Heart left ventricle (tissue), 16 donors: ENCODE measurements around the gene PTN. TPM values are rescaled to one million over a fixed set of nuclear protein-coding genes. Genes with fewer than 3 reads are reported as not detected.

Experiments
- ATAC-seq, 4 donors: fragments of 200-7000 bp; cut with Tn5 transposase; one replicate each; pipeline ENCODE4 v1.9.1; 2020 to 2022; ENCODE audit warnings: moderate library complexity in 4 of 4, mild to moderate bottlenecking in 3 of 4, moderate number of reproducible peaks in 1 of 4
- DNase-seq, 5 donors: peaks; one replicate each; pipeline ENCODE4 v3.0.0-alpha.2; 2020
- H3K27ac ChIP-seq, 12 donors: fragments of 200-600 bp; sonication (generic) in 4 of 12; one replicate each; pipeline versions ENCODE4 v1.5.0 to v1.8.0; 2016 to 2022; ENCODE audit warnings: mild to moderate bottlenecking in 2 of 12
- H3K27me3 ChIP-seq, 9 donors: fragments of 200-600 bp; sonication (generic) in 2 of 9; one replicate each; pipeline versions ENCODE4 v1.5.1 to v1.8.0; 2016 to 2022; ENCODE audit warnings: mild to moderate bottlenecking in 3 of 9
- H3K36me3 ChIP-seq, 9 donors: fragments of 200-600 bp; sonication (generic) in 2 of 9; one replicate each; pipeline versions ENCODE4 v1.5.0 to v1.8.0; 2018 to 2022; ENCODE audit warnings: mild to moderate bottlenecking in 2 of 9
- H3K4me1 ChIP-seq, 12 donors: fragments of 200-600 bp; sonication (generic) in 4 of 12; one replicate each; pipeline versions ENCODE4 v1.5.0 to v1.8.0; 2016 to 2022; ENCODE audit warnings: mild to moderate bottlenecking in 3 of 12
- H3K4me3 ChIP-seq, 12 donors: fragments of 200-600 bp; sonication (generic) in 4 of 12; one replicate each; pipeline versions ENCODE4 v1.5.0 to v1.8.0; 2017 to 2022; ENCODE audit warnings: mild to moderate bottlenecking in 9 of 12, moderate library complexity in 4 of 12
- H3K9me3 ChIP-seq, 12 donors: fragments of 200-600 bp; sonication (generic) in 4 of 12; one replicate each; pipeline versions ENCODE4 v1.5.0 to v1.8.0; 2016 to 2022; ENCODE audit warnings: mild to moderate bottlenecking in 1 of 12
- POLR2A ChIP-seq, 2 donors: fragments of 450-650 bp; IDR thresholded peaks; one replicate each; pipeline ENCODE4 v1.6.1; 2017; ENCODE audit warnings: antibody characterized with exemption in 2 of 2, mild to moderate bottlenecking in 2 of 2, moderate library complexity in 2 of 2
- WGBS, 4 donors: extraction: QIAGEN DNeasy Blood & Tissue Kit in 2 of 4; methylation state at CpG; one replicate each; pipeline versions ENCODE4 v1.1.5 to v1.1.7; 2013 to 2018; 5-methylcytosine and 5-hydroxymethylcytosine counted together
- intact Hi-C, 10 donors: fragments of 100-400 bp; cut with DNase I; formaldehyde crosslinking; loops; one replicate each; pipeline versions ENCODE4 v1.11.1 to v1.14.2; 2022
- polyA plus RNA-seq, 2 donors: library from polyadenylated mRNA; stranded (reverse); fragments of 200-250 nt; gene quantifications; one replicate each; pipeline ENCODE4 v1.2.3, GENCODE V29; 2013
- total RNA-seq, 9 donors: library from RNA; depleted of rRNA in 2 of 9; stranded (reverse); fragments of >200 nt in 2 of 9; fragmentation: NEBNext Ultra II Directional in 3 of 9; extraction: Animal tissue kit (Norgen Biotek cat#: 25700) in 3 of 9; gene quantifications; one replicate each; pipeline versions ENCODE4 v1.1.0 to v1.2.4, GENCODE V29; 2016 to 2023
- TF ChIP-seq, protein P1 (sequence below), 12 donors: fragments of 200-600 bp; sonication (generic) in 4 of 12; IDR thresholded peaks; one replicate each; pipeline versions ENCODE4 v1.5.0 to v1.8.0; 2018 to 2022; ENCODE audit warnings: antibody characterized with exemption in 12 of 12, mild to moderate bottlenecking in 5 of 12
- donor health status: ischemic (EF 13 %, LVEDD 7.1; RV severe dilation, severe dysfunction).
- donor health status: healthy with polysubstance abuse.
- donor health status: DM: no; HTN: yes; CAD: no.
- donor health status: DM: no; HTN: no; CAD: no.
- donor health status: ischemic (EF 25% LVEDD 6.9; RV normal size, moderate dysfunction).
- donor health status: ischemic (EF 25% LVEDD 5.7; RV mildly dilated, moderate dysfunction).
- donor health status: healthy.
- donor health status: DM: yes; HTN: yes; CAD: no.
- donor health status: ischemic (EF 35%, LVEDD 5.7; RV mildly dilated, moderate dysfunction).
- donor health status: nonischemic (EF 11% LVEDD 7.7; RV severe dilation, severe dysfunction).
- donor health status: DM: yes; HTN: yes; CAD: no.
- donor health status: PGD.
- donor health status: ischemic (EF 29% LVEDD 5.4; RV normal size, mild dysfunction).
- donor health status: nonischemic (EF 23%, LVEDD 6.1; RV moderate dilation, normal function).

The PTN gene
- total and polyA plus RNA-seq, 11 donors, result 3.6 to 23.2 (median 12.8) TPM

DNA sequence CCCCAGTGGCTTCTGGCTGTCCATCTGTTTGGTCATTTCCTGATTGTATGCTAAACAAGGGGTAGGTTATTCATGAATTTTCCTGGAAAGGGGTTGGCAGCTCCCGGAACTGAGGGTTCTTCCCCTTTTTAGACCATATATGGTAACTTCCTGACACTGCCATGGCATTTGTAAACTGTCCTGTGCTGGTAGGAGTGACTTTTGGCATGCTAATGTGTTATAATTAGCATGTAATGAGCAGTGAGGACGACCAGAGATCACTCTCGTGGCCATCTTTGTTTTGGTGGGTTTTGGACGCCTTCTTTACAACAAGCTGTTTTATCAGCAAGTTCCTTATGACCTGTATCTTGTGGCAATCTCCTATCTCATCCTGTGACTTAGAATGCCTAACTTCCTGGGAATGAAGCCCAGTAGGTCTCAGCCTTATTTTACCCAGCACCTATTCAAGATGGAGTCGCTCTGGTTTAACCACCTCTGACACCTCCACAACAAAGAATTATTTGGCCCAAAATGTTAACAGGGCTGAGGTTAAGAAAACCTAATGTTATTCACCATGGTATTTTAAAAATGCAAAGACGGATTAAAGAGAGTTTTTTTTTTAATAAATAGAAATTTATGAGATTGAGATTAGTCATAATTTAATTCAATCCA, 2.4 kb upstream of the PTN start:
- peaks cover 0 to 6% (median 0%) of the 10 kb centered on the region in 9 donors for H3K27me3 ChIP-seq
- peaks cover 0 to 12% (median 0%) of the 10 kb centered on the region in 12 donors for H3K4me1 ChIP-seq
- WGBS, 4 donors, result 72 to 79% (median 78%) methylated on average over 6 of the region's 6 CpGs
- TF ChIP-seq, protein P1, sequence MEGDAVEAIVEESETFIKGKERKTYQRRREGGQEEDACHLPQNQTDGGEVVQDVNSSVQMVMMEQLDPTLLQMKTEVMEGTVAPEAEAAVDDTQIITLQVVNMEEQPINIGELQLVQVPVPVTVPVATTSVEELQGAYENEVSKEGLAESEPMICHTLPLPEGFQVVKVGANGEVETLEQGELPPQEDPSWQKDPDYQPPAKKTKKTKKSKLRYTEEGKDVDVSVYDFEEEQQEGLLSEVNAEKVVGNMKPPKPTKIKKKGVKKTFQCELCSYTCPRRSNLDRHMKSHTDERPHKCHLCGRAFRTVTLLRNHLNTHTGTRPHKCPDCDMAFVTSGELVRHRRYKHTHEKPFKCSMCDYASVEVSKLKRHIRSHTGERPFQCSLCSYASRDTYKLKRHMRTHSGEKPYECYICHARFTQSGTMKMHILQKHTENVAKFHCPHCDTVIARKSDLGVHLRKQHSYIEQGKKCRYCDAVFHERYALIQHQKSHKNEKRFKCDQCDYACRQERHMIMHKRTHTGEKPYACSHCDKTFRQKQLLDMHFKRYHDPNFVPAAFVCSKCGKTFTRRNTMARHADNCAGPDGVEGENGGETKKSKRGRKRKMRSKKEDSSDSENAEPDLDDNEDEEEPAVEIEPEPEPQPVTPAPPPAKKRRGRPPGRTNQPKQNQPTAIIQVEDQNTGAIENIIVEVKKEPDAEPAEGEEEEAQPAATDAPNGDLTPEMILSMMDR (IDR thresholded peaks at IDR 0.05), result no peak
- no peak for TF ChIP-seq POLR2A (IDR thresholded peaks at IDR 0.05)
- intact Hi-C loops, result no loop called here
- DNase-seq (no peak), ATAC-seq (no peak)
- no peaks in the 10 kb centered on the region for H3K36me3 ChIP-seq
- H3K4me3 ChIP-seq, result no peak overlapping the region
- no peaks in the 10 kb centered on the region for H3K9me3 ChIP-seq
- no peak overlapping the region for H3K27ac ChIP-seq

DNA sequence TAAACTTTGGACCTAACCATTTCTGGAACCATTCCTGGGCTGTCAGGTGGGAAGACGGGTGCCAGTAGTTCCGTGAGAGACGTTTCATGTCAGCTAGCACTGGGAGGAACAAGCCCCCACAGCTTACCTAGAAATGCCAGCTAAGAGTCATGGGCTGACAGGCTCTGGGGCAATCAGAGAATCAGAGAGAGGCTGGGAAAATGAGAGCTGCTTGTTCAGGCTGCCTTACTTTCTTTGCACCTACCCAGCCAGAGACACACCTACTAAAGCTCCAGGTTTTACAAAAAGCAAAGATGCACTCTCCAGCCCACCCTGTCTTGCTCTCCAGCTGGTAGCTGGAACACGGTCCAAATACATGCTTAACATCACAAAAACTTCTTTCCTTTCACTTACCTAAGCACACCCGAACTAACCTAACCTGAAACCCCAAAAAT, 688 bp downstream of the PTN start:
- H3K27me3 ChIP-seq, result peaks cover 0 to 6% (median 0%) of the 10 kb centered on the region in 9 donors
- H3K9me3 ChIP-seq, result no peaks in the 10 kb centered on the region
- DNase-seq (no peak), ATAC-seq (peak in 3 of 4 donors; percentile 5 to 31 (median 21))
- peaks cover 0 to 12% (median 0%) of the 10 kb centered on the region in 12 donors for H3K4me1 ChIP-seq
- H3K27ac ChIP-seq, result peak overlapping the region in 4 of 12 donors; percentile 32 to 33 (median 32)
- WGBS, 4 donors, result 16 to 20% (median 19%) methylated on average over 5 of the region's 5 CpGs
- intact Hi-C loops, result no loop called here
- TF ChIP-seq, protein P1 (IDR thresholded peaks at IDR 0.05), result no peak
- TF ChIP-seq POLR2A (IDR thresholded peaks at IDR 0.05), result no peak
- peak overlapping the region in 11 of 12 donors; percentile 24 to 68 (median 53) for H3K4me3 ChIP-seq
- no peaks in the 10 kb centered on the region for H3K36me3 ChIP-seq

DNA sequence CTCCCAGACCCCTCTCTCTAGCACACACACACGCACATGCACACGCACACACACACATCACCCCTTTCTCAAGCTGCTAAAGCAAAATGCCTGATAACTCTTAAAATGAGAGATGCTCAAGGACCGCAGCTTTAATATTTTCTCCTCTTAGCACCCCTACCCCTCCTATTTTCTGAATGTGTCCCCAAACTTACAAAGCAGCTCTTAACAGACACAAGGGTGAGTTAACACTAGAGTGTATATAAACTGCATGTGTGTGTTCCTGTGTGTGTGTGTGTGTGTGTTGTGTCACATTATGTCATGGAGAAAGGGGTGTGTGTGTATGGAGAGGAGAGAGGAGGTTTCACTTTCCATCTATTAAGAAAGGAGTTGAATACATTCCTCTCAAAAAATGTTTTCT, 1.3 kb downstream of the PTN start:
- 60 to 77% (median 72%) methylated on average over 3 of the region's 3 CpGs for WGBS, 4 donors
- DNase-seq (no peak), ATAC-seq (peak in 1 of 4 donors; percentile 59)
- Histone ChIP-seq H3K9me3 (no peaks in the 10 kb centered on the region), H3K4me1 (peaks cover 0 to 12% (median 0%) of the 10 kb centered on the region in 12 donors), H3K4me3 (peak overlapping the region in 9 of 12 donors; percentile 8 to 68 (median 56)), H3K27ac (peak overlapping the region in 1 of 12 donors; percentile 15), H3K36me3 (no peaks in the 10 kb centered on the region), H3K27me3 (peaks cover 0 to 6% (median 0%) of the 10 kb centered on the region in 9 donors)
- intact Hi-C loops, result no loop called here
- TF ChIP-seq, protein P1 (IDR thresholded peaks at IDR 0.05), result no peak
- no peak for TF ChIP-seq POLR2A (IDR thresholded peaks at IDR 0.05)

DNA sequence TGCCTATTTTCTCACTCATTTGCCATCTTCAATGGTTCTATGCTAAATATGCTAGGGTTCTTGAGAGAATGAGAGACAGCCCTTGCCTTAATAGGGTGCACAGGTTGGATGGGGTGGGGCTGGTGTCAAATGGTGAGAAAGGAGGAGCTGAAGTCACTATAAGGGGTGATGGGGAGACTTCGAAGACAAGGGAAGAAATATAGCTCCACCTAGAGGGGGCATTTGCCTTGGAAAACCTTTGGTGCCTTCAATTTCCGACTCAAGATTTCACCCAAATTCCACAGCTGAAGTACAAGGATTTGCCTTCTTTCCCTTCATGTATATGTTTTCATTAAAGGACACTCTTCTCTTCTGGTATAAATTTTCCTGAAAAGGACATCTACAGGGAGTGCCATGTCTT, 5.6 kb downstream of the PTN start:
- ATAC-seq (no peak), DNase-seq (no peak)
- Histone ChIP-seq H3K9me3 (peaks cover 0 to 6% (median 0%) of the 10 kb centered on the region in 12 donors), H3K36me3 (no peaks in the 10 kb centered on the region), H3K4me1 (peaks cover 0 to 4% (median 0%) of the 10 kb centered on the region in 12 donors), H3K27ac (no peak overlapping the region), H3K4me3 (no peak overlapping the region), H3K27me3 (no peaks in the 10 kb centered on the region)
- 69 to 79% (median 71%) methylated on average over 2 of the region's 2 CpGs for WGBS, 4 donors
- TF ChIP-seq, protein P1 (IDR thresholded peaks at IDR 0.05), result peak in 1 of 12 donors; percentile 10
- TF ChIP-seq POLR2A (IDR thresholded peaks at IDR 0.05), result no peak
- intact Hi-C loops, result no loop called here
